ENCODE measurements around the gene SH3PXD2A. TPM values are rescaled to one million over a fixed set of nuclear protein-coding genes. Genes with fewer than 3 reads are reported as not detected.

Gene SH3PXD2A
- total RNA-seq, 1 donor from 2014 or later, result 36.8 TPM

GRCh38 chr10:103641326-103641725 lies 214.1 kb downstream of the SH3PXD2A start:
- no peaks in the 10 kb centered on the region for H3K9me3 Mint-ChIP-seq

GRCh38 chr10:103640436-103641181 lies 214.8 kb downstream of the SH3PXD2A start:
- H3K4me3 Mint-ChIP-seq, result no peak overlapping the region
- peak overlapping the region; percentile 17 for H3K27ac Mint-ChIP-seq
- no peaks in the 10 kb centered on the region for H3K27me3 Mint-ChIP-seq (ENCODE audit: low read depth)
- H3K9me3 Mint-ChIP-seq, result no peaks in the 10 kb centered on the region
- DNase-seq (ENCODE audit: low spot score in 2 of 2, unreplicated experiment in 2 of 2), result no peak
- TF ChIP-seq CTCF (IDR thresholded peaks at IDR 0.05; ENCODE audit: unreplicated experiment), result no peak
- peaks cover 6% of the 10 kb centered on the region for H3K36me3 Mint-ChIP-seq
- H3K4me1 Mint-ChIP-seq, result peaks cover 17% of the 10 kb centered on the region

More at GRCh38 chr10:103641326-103641725, 214.1 kb downstream of the SH3PXD2A start:
- no peak for DNase-seq (ENCODE audit: low spot score in 2 of 2, unreplicated experiment in 2 of 2)
- peaks cover 23% of the 10 kb centered on the region for H3K4me1 Mint-ChIP-seq
- H3K27me3 Mint-ChIP-seq (ENCODE audit: low read depth), result no peaks in the 10 kb centered on the region
- H3K36me3 Mint-ChIP-seq, result peaks cover 6% of the 10 kb centered on the region
- TF ChIP-seq CTCF (IDR thresholded peaks at IDR 0.05; ENCODE audit: unreplicated experiment), result no peak
- peak overlapping the region; percentile 17 for H3K27ac Mint-ChIP-seq
- no peak overlapping the region for H3K4me3 Mint-ChIP-seq

- no peak for DNase-seq (ENCODE audit: low spot score in 2 of 2, unreplicated experiment in 2 of 2)
- no peaks in the 10 kb centered on the region for H3K9me3 Mint-ChIP-seq
Measured at GRCh38 chr10:103638948-103639347, 216.4 kb downstream of the SH3PXD2A start.

GRCh38 chr10:103637927-103638557 lies 217.3 kb downstream of the SH3PXD2A start:
- Mint-ChIP-seq H3K27me3 (ENCODE audit: low read depth) (no peaks in the 10 kb centered on the region), H3K9me3 (no peaks in the 10 kb centered on the region), H3K27ac (peak overlapping the region; percentile 16), H3K4me3 (no peak overlapping the region), H3K4me1 (peaks cover 9% of the 10 kb centered on the region), H3K36me3 (peaks cover 1% of the 10 kb centered on the region)
- no peak for TF ChIP-seq CTCF (IDR thresholded peaks at IDR 0.05; ENCODE audit: unreplicated experiment)
- DNase-seq (ENCODE audit: low spot score in 2 of 2, unreplicated experiment in 2 of 2), result no peak

More at GRCh38 chr10:103638948-103639347, 216.4 kb downstream of the SH3PXD2A start:
- Mint-ChIP-seq H3K36me3 (peaks cover under 1% of the 10 kb centered on the region), H3K4me3 (no peak overlapping the region), H3K4me1 (peaks cover 9% of the 10 kb centered on the region), H3K27ac (peak overlapping the region; percentile 3), H3K27me3 (ENCODE audit: low read depth) (no peaks in the 10 kb centered on the region)
- no peak for TF ChIP-seq CTCF (IDR thresholded peaks at IDR 0.05; ENCODE audit: unreplicated experiment)

- Mint-ChIP-seq H3K36me3 (peaks cover 1% of the 10 kb centered on the region), H3K4me1 (peaks cover 9% of the 10 kb centered on the region), H3K27ac (peak overlapping the region; percentile 44), H3K4me3 (no peak overlapping the region), H3K9me3 (no peaks in the 10 kb centered on the region), H3K27me3 (ENCODE audit: low read depth) (no peaks in the 10 kb centered on the region)
- DNase-seq (ENCODE audit: low spot score in 2 of 2, unreplicated experiment in 2 of 2), result no peak
- TF ChIP-seq CTCF (IDR thresholded peaks at IDR 0.05; ENCODE audit: unreplicated experiment), result no peak
Measured at GRCh38 chr10:103637011-103637410, 218.4 kb downstream of the SH3PXD2A start.

Data from mesothelial cell of epicardium (in vitro differentiated cells).